Measurements from ENCODE around the gene LRFN2. TPM values are rescaled to one million over a fixed set of nuclear protein-coding genes. Genes with fewer than 3 reads are reported as not detected.

The LRFN2 gene
- total RNA-seq, 2 experiments from 2014 or later, result not detected

DNA sequence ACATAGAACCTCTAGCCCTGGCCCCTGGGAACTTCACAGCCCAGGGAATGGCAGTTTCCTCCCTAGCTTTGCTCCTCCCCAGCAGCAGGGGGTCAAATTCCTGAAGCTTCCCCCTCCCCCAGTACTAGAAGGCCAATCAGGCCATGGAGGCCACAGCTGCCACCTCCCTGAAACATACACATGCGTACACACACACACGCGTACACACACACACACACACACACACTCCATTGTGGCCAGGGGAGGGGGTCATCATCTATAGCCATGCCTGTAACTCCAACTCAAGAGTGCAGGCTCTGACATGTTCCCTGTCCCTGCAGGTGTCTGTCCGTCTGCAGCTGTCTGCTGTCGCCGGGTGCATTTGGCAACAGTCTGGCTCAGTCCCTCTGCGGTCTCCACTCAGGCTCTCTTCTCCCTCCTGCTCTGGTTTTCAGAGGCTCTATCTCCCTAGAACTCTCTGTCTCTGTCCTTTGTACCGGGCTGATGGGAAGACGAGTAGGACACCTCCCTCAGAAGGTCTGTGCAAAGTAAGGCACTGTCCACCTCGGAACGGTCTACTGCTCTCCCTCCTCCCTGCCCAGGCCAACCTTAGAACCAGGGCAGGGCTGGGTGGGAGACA, 1.4 kb downstream of the LRFN2 start:
- no peak for DNase-seq

GRCh38 chr6:40585223-40585622, 1.9 kb downstream of the LRFN2 start:
- CTCF ChIA-PET, result interaction anchor here (0.6 to 0.8 kb wide), 2 partner anchors 8 to 311 kb away, joined by 3 read pairs; no protein-coding TSS in a partner anchor
- intact Hi-C loops (cut with DNase I, micrococcal nuclease), result no loop called here
- no peak overlapping the region for H3K4me3 Mint-ChIP-seq

More for the DNA sequence above, 1.4 kb downstream of the LRFN2 start:
- POLR2A ChIA-PET, result no interaction called here
- H3K4me1 Mint-ChIP-seq, result peaks cover 8% of the 10 kb centered on the region
- no peaks in the 10 kb centered on the region for H3K9me3 Mint-ChIP-seq (ENCODE audit: low read depth)
- H3K27ac Mint-ChIP-seq, result no peak overlapping the region
- intact Hi-C loops (cut with DNase I, micrococcal nuclease), result no loop called here
- H3K4me3 Mint-ChIP-seq, result peak overlapping the region; percentile 42
- ATAC-seq, result no peak
- H3K27me3 Mint-ChIP-seq, result peaks cover 36% of the 10 kb centered on the region
- H3K36me3 Mint-ChIP-seq (ENCODE audit: low read depth), result no peaks in the 10 kb centered on the region
- CTCF ChIA-PET, result interaction anchor here (0.6 kb wide), 1 partner anchor 310 kb away, joined by 3 read pairs; no protein-coding TSS in a partner anchor

DNA sequence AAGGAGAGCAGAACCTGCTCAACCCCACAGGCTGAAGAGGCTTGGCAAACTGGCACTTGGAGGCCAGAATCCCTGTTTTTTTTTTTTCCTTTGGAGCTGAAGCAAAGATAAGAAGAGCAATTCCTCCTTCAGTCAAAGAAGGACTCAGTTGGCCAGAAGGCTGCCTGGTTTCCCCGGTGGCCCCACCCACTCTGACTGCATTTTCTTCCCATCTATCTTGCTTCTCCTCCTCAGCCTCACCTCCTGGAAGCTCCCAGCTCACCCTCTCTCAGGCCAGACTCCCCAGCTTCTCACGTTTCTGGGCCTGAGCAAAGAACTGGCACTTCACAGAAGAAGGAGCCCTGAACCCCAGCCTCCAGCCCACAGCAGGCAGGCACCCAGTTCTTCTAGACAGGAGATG, 2.4 kb downstream of the LRFN2 start:
- peaks cover 34% of the 10 kb centered on the region for H3K27me3 Mint-ChIP-seq
- H3K4me1 Mint-ChIP-seq, result peaks cover 8% of the 10 kb centered on the region
- intact Hi-C loops (cut with DNase I, micrococcal nuclease), result no loop called here
- ChIA-PET CTCF (interaction anchor here (0.8 kb wide), 1 partner anchor 8 kb away, joined by 3 read pairs; no protein-coding TSS in a partner anchor), POLR2A (no interaction called here)
- H3K4me3 Mint-ChIP-seq, result no peak overlapping the region
- no peak overlapping the region for H3K27ac Mint-ChIP-seq
- DNase-seq (no peak), ATAC-seq (no peak)
- H3K36me3 Mint-ChIP-seq (ENCODE audit: low read depth), result no peaks in the 10 kb centered on the region
- no peaks in the 10 kb centered on the region for H3K9me3 Mint-ChIP-seq (ENCODE audit: low read depth)

More at GRCh38 chr6:40585223-40585622, 1.9 kb downstream of the LRFN2 start:
- Mint-ChIP-seq H3K27ac (no peak overlapping the region), H3K27me3 (peaks cover 36% of the 10 kb centered on the region), H3K4me1 (peaks cover 8% of the 10 kb centered on the region), H3K9me3 (ENCODE audit: low read depth) (no peaks in the 10 kb centered on the region), H3K36me3 (ENCODE audit: low read depth) (no peaks in the 10 kb centered on the region)
- POLR2A ChIA-PET, result no interaction called here
- DNase-seq, result no peak
- no peak for ATAC-seq

GRCh38 chr6:40583709-40584108, 3.5 kb downstream of the LRFN2 start:
- no peak for ATAC-seq
- Mint-ChIP-seq H3K27ac (no peak overlapping the region), H3K36me3 (ENCODE audit: low read depth) (no peaks in the 10 kb centered on the region), H3K27me3 (peaks cover 29% of the 10 kb centered on the region), H3K9me3 (ENCODE audit: low read depth) (no peaks in the 10 kb centered on the region), H3K4me1 (peaks cover 8% of the 10 kb centered on the region), H3K4me3 (no peak overlapping the region)
- no peak for DNase-seq
- POLR2A ChIA-PET, result no interaction called here
- CTCF ChIA-PET, result no interaction called here
- intact Hi-C loops (cut with DNase I, micrococcal nuclease), result loop anchor here (1.0 to 2.0 kb wide), 2 partner anchors 255 kb away; no protein-coding TSS in a partner anchor

DNA sequence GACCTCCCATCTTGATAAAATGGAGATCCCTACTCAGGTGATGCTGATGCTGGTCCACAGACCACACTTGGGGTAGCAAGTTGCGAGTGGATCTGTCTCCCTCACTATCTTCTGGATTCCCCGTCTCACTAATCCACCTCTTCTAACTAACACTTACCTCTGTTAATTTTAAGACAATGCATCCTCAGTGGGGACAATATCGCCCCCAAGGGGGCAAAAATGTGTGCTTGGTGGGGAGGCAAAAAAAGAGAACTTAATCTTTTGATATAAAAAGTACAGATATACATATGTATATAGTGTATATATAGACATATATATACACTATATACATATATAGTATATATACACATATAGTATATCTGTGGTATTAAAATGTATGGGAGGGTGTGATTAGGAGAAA, 4.3 kb downstream of the LRFN2 start:
- H3K36me3 Mint-ChIP-seq (ENCODE audit: low read depth), result no peaks in the 10 kb centered on the region
- DNase-seq (peak; percentile 44), ATAC-seq (no peak)
- ChIA-PET CTCF (interaction anchor here (1.3 kb wide), 1 partner anchor 9 kb away, joined by 3 read pairs; no protein-coding TSS in a partner anchor), POLR2A (no interaction called here)
- no peak overlapping the region for H3K4me3 Mint-ChIP-seq
- intact Hi-C loops (cut with DNase I, micrococcal nuclease), result loop anchor here (1.0 to 2.0 kb wide), 2 partner anchors 254 to 255 kb away; no protein-coding TSS in a partner anchor
- peaks cover 8% of the 10 kb centered on the region for H3K4me1 Mint-ChIP-seq
- H3K27ac Mint-ChIP-seq, result no peak overlapping the region
- H3K27me3 Mint-ChIP-seq, result peaks cover 25% of the 10 kb centered on the region
- H3K9me3 Mint-ChIP-seq (ENCODE audit: low read depth), result no peaks in the 10 kb centered on the region

- Mint-ChIP-seq H3K27ac (no peak overlapping the region), H3K4me1 (no peaks in the 10 kb centered on the region), H3K4me3 (no peak overlapping the region), H3K9me3 (ENCODE audit: low read depth) (no peaks in the 10 kb centered on the region), H3K36me3 (ENCODE audit: low read depth) (no peaks in the 10 kb centered on the region), H3K27me3 (no peaks in the 10 kb centered on the region)
- ChIA-PET POLR2A (no interaction called here), CTCF (interaction anchor here (1.6 kb wide), 1 partner anchor 8 kb away, joined by 5 read pairs; the partner anchor contains the start of gene LRFN2)
- no peak for ATAC-seq
- intact Hi-C loops (cut with DNase I, micrococcal nuclease), result no loop called here
- no peak for DNase-seq
Measured at GRCh38 chr6:40579101-40579500, 8.1 kb downstream of the LRFN2 start.

- Mint-ChIP-seq H3K36me3 (ENCODE audit: low read depth) (no peaks in the 10 kb centered on the region), H3K4me3 (no peak overlapping the region), H3K27ac (no peak overlapping the region), H3K27me3 (no peaks in the 10 kb centered on the region), H3K4me1 (no peaks in the 10 kb centered on the region), H3K9me3 (ENCODE audit: low read depth) (no peaks in the 10 kb centered on the region)
- ChIA-PET POLR2A (no interaction called here), CTCF (interaction anchor here (1.0 kb wide), 1 partner anchor 10 kb away, joined by 4 read pairs; no protein-coding TSS in a partner anchor)
- DNase-seq (no peak), ATAC-seq (no peak)
- intact Hi-C loops (cut with DNase I, micrococcal nuclease), result no loop called here
Measured at GRCh38 chr6:40577672-40578071, 9.5 kb downstream of the LRFN2 start.

GRCh38 chr6:40573221-40573620, 13.9 kb downstream of the LRFN2 start:
- no peak overlapping the region for H3K27ac Mint-ChIP-seq
- H3K36me3 Mint-ChIP-seq (ENCODE audit: low read depth), result no peaks in the 10 kb centered on the region
- CTCF ChIA-PET, result interaction anchor here (0.8 kb wide), 1 partner anchor 14 kb away, joined by 4 read pairs; no protein-coding TSS in a partner anchor
- H3K4me1 Mint-ChIP-seq, result no peaks in the 10 kb centered on the region
- H3K4me3 Mint-ChIP-seq, result no peak overlapping the region
- H3K9me3 Mint-ChIP-seq (ENCODE audit: low read depth), result no peaks in the 10 kb centered on the region
- H3K27me3 Mint-ChIP-seq, result no peaks in the 10 kb centered on the region
- ATAC-seq (no peak), DNase-seq (no peak)
- intact Hi-C loops (cut with DNase I, micrococcal nuclease), result no loop called here
- POLR2A ChIA-PET, result interaction anchor here (0.6 kb wide), 1 partner anchor 60 kb away, joined by 4 read pairs; no protein-coding TSS in a partner anchor

GRCh38 chr6:40569162-40569910, 17.8 kb downstream of the LRFN2 start:
- no peak overlapping the region for H3K27ac Mint-ChIP-seq
- no peaks in the 10 kb centered on the region for H3K27me3 Mint-ChIP-seq
- intact Hi-C loops (cut with DNase I, micrococcal nuclease), result no loop called here
- ChIA-PET CTCF (no interaction called here), POLR2A (no interaction called here)
- no peak overlapping the region for H3K4me3 Mint-ChIP-seq
- no peaks in the 10 kb centered on the region for H3K9me3 Mint-ChIP-seq (ENCODE audit: low read depth)
- ATAC-seq (no peak), DNase-seq (no peak)
- no peaks in the 10 kb centered on the region for H3K36me3 Mint-ChIP-seq (ENCODE audit: low read depth)
- no peaks in the 10 kb centered on the region for H3K4me1 Mint-ChIP-seq

GRCh38 chr6:40568062-40568708, 19.0 kb downstream of the LRFN2 start:
- H3K27ac Mint-ChIP-seq, result no peak overlapping the region
- H3K9me3 Mint-ChIP-seq (ENCODE audit: low read depth), result no peaks in the 10 kb centered on the region
- CTCF ChIA-PET, result interaction anchor here (0.9 kb wide), 1 partner anchor 9 kb away, joined by 4 read pairs; no protein-coding TSS in a partner anchor
- POLR2A ChIA-PET, result no interaction called here
- DNase-seq, result no peak
- intact Hi-C loops (cut with DNase I, micrococcal nuclease), result no loop called here
- ATAC-seq, result no peak
- H3K4me3 Mint-ChIP-seq, result no peak overlapping the region
- H3K27me3 Mint-ChIP-seq, result no peaks in the 10 kb centered on the region
- H3K4me1 Mint-ChIP-seq, result no peaks in the 10 kb centered on the region
- H3K36me3 Mint-ChIP-seq (ENCODE audit: low read depth), result no peaks in the 10 kb centered on the region

- ATAC-seq (no peak), DNase-seq (no peak)
- Mint-ChIP-seq H3K36me3 (ENCODE audit: low read depth) (no peaks in the 10 kb centered on the region), H3K4me3 (no peak overlapping the region), H3K9me3 (ENCODE audit: low read depth) (no peaks in the 10 kb centered on the region), H3K27ac (no peak overlapping the region), H3K27me3 (no peaks in the 10 kb centered on the region), H3K4me1 (no peaks in the 10 kb centered on the region)
- POLR2A ChIA-PET, result interaction anchor here (0.6 kb wide), 1 partner anchor 816 kb away, joined by 4 read pairs; no protein-coding TSS in a partner anchor
- CTCF ChIA-PET, result interaction anchor here (1.4 kb wide), 1 partner anchor 14 kb away, joined by 3 read pairs; no protein-coding TSS in a partner anchor
- intact Hi-C loops (cut with DNase I, micrococcal nuclease), result no loop called here
Measured at GRCh38 chr6:40563111-40563510, 24.1 kb downstream of the LRFN2 start.
